ENCODE measurements around the gene SLAMF7.

DNA sequence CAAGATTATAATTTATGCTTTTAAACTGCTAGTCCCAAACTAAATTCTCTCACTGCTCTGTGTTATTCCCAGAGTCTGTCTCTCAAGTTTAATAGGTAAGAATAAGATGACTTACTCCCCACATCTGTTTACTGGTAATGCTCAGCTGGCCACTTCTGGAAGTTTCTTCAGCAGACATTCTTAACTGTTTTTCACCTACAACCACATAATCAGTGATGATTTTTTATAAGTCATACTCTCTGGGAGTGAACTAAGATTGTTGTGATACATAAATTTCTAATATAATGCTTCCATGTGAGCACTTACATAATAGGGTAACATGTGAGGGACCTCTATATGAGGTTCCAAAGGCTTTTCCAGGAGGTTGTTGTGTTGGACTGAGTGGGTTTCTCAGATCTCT lies 8.7 kb downstream of the SLAMF7 start:
- TF ChIP-seq POLR2A (IDR thresholded peaks at IDR 0.05): no peak
- TF ChIP-seq, protein P1, sequence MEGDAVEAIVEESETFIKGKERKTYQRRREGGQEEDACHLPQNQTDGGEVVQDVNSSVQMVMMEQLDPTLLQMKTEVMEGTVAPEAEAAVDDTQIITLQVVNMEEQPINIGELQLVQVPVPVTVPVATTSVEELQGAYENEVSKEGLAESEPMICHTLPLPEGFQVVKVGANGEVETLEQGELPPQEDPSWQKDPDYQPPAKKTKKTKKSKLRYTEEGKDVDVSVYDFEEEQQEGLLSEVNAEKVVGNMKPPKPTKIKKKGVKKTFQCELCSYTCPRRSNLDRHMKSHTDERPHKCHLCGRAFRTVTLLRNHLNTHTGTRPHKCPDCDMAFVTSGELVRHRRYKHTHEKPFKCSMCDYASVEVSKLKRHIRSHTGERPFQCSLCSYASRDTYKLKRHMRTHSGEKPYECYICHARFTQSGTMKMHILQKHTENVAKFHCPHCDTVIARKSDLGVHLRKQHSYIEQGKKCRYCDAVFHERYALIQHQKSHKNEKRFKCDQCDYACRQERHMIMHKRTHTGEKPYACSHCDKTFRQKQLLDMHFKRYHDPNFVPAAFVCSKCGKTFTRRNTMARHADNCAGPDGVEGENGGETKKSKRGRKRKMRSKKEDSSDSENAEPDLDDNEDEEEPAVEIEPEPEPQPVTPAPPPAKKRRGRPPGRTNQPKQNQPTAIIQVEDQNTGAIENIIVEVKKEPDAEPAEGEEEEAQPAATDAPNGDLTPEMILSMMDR (IDR thresholded peaks at IDR 0.05): no peak

All from Peyer's patch (tissue), 4 donors.